Suprapubic skin (tissue), 3 donors: ENCODE results near the gene CRLF2.

Experiments
- CTCF ChIP-seq, 2 donors: fragments of 200-600 bp in 1 of 2; fragments of 450-650 bp in 1 of 2; sonication (generic) in 1 of 2; IDR thresholded peaks; one replicate each; pipeline ENCODE4 v1.5.1; 2016 to 2019; ENCODE audit warnings: antibody characterized with exemption in 2 of 2, mild to moderate bottlenecking in 1 of 2, moderate library complexity in 1 of 2
- POLR2A ChIP-seq, 2 donors: fragments of 450-650 bp; IDR thresholded peaks; one replicate each; pipeline ENCODE4 v1.6.1; 2017; ENCODE audit warnings: antibody characterized with exemption in 2 of 2, mild to moderate bottlenecking in 2 of 2, moderate library complexity in 2 of 2

- TF ChIP-seq POLR2A (IDR thresholded peaks at IDR 0.05) (no peak), CTCF (IDR thresholded peaks at IDR 0.05) (no peak)
These were observed 26.9 kb downstream of the CRLF2 start for GRCh38 chrX:1185561-1185960.
